A549 treated with ZK216348 at 1 μM for 4 hours (cell line): Measurements from ENCODE around the gene YBX2. TPM values are rescaled to one million over a fixed set of nuclear protein-coding genes. Genes with fewer than 3 reads are reported as not detected.

Experiments
- total RNA-seq: library from RNA; stranded (reverse); fragments of 200-300 nt; extraction: Qiagen RNA extraction; gene quantifications from 5 replicates; pipeline ENCODE4 v1.2.3, GENCODE V29; 2022; ENCODE audit warnings: low read depth

YBX2 gene
- total RNA-seq, result 0.19 to 0.84 TPM (median 0.47 TPM) in 5 replicates

DNA sequence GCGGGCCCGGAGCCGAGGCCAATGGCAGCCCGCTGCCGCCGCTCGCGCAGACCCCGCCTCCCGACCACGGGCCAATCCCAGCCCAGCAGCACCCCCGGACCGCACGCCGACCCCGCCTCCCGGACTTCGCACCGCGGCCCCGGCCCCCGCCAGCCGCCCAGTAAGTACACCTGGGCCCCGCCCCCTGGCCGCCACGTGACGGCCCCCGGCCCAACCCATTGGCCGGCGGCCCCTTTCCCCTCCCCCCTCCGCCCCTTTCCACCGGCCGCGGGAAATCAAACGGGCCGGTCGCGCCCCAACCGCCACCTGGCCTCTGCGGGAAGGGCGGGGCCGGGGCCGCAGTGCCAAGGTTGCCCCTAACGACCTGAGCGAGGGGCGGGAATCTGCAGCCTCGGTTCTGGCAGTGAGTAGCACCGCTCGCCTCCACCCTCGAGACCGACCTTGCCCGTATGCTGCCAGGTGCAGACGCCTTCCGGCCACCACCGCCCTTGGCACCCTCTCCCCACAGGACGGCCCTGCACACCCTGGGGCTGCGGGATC, at the start of gene YBX2:
YBX2 (minus strand) TSS at position 26 of the 540 bp plus-strand sequence. CDS start 139 bp downstream, outside the sequence.

DNA sequence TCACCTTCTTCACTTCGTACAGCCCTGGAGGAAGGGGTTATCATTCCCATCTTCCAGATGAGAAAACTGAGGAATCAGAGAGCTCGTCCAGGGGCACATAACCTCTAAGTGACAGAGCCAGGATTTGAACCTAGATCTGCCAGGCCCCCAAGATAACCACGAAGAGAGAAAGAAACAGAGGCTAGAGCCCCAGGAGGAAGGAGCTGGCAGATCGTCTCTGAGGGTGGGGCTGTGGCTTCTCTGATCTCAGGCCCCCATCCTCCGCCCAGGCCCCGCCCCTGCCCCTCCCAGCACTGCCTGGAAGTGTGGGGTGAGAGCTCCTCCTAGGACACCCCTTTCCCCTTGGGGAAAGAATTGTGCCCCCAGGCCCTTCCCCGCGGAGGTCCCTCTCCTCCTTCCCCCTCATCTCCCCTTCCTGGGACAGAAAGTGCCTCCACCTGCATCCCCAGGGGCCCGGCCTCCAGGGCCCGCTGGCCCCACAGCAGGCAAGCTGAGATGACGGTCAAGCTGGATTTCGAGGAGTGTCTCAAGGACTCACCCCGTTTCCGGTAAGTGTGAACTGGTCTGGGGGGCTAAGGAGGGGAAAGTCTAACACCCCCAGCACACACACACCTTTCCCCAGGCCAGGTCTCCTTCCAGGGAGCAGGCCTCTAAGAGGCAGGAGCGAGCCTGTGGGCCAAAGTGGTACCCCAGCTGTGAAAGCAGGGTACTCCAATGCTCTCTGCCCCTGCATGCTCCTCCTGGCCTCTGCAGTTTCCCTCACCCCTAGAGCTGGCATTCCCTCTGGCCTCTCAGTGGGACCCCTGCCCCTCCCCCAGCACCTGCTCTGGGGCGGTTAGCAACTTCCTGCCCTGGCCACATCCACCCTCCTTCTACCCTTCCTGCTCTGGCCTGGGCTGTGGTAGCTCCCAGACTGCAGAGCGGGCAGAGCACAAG, 42.1 kb upstream of the YBX2 start, which contains the start of gene ACAP1:
ACAP1 (plus strand) TSS at position 290 of the 936 bp plus-strand sequence; CDS start at position 496, 206 bp downstream.

DNA sequence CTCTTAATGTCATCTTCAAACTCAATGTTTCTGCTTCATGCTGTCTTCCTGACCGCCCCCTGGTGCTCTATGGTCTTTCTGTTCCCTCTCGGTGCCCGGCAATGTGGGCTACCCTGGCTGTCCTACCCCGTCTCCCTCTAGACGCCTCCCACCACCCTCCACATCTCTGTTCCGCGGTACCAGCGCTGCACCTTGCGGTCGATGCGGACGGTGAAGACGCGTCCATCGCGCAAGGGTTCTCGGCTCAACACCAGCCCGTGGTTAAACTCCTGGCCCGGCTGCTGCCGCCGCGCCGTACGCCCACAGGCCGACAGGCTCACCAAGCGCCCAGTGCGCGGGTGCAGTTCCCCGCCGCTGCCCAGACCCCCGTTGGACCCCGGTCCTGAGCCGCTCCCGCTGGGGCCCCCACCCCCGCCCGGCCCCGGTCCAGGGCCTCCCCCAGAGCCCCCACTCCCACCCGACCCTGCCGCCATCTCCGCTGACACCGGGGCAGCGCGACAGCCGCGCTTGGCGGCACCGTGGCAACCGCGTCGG, 34.5 kb upstream of the YBX2 start, which contains the start of gene NEURL4:
NEURL4 (minus strand) TSS at position 496 of the 534 bp plus-strand sequence; CDS start at position 473, 23 bp downstream.

DNA sequence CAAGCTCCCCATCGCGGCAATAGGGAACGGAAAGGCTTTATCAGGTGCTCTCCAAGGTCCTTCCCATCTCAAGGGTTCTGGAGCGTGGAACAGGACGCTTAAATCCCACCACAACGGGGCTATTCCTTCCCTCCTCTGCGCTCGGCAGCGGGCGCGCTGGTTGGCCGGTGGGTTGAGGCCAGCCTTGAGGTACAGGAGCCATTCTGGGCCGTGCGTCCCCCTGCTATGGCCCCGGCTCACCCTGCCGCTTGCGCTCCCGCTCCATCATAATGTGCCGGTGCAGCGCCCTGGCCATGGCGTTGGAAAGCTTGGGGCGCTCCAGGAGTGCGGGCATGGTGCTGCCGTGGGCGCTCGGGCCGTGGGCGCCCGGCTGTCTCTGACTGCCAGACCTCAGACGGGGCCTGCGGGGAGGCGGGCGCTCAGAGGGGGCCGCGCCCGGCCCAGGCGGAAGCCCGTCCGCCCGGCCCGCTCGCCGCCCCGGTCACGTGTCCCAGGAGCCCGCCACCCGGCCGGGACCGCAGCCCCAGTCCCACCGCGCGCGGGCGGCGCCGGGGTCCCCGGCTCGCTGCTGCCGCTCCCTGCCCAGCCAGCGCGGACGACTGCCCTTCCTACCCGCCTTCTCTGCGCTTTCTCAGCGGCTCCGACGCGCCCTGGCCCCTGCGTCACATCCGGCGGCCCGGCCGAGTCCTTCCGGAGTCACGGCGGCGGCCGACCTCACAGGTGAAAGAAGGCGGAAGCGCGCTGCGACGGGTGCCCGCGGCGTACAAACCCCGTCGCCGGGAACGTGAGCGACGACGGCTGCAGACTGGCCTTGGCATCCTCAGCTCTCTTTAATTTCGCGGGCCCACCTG, 20.5 kb upstream of the YBX2 start, which contains the start of gene GPS2:
GPS2 (minus strand) TSS at position 642 of the 851 bp plus-strand sequence; CDS start at position 334, 308 bp downstream.

DNA sequence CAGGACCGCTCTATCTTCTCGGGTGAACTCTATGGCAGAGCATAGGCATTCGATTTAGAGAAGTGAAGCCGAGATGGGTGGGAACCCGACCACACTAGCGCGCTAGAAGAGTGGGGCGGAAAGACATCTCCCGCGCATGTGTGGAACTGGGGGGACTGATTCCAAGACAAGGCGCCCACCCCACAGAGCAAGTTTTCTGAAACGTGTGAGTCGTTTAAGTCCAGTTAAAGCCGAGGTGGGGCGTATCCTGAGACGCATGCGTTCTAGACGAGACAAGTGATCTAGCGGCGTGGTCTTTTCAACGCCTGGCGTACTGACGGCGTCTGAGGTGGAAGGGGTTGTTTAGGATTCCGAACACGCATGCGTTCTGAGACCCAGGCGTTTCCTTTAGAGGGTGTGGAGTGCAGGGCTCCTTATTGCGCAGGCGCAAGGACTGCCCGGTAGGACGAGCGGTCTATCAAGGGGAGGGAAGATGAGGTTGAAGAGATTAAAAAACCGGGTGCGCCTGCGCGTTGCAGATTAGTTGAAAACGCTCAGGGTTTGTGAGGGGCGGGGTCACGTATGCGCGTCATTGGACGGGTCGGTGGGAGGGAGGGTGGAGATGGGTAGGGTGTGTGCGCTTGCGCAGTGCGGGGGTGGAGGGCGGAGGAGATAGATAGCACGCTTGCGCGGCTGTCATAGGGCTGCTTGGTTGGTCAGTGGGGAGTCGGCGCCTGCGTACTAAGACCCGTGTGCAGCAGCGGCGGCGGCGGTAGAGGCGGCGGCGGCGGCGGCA, 12.7 kb upstream of the YBX2 start, which contains the start of gene EIF5A:
EIF5A (plus strand) TSS at position 718 of the 775 bp plus-strand sequence. CDS start 2,008 bp downstream, outside the sequence.

DNA sequence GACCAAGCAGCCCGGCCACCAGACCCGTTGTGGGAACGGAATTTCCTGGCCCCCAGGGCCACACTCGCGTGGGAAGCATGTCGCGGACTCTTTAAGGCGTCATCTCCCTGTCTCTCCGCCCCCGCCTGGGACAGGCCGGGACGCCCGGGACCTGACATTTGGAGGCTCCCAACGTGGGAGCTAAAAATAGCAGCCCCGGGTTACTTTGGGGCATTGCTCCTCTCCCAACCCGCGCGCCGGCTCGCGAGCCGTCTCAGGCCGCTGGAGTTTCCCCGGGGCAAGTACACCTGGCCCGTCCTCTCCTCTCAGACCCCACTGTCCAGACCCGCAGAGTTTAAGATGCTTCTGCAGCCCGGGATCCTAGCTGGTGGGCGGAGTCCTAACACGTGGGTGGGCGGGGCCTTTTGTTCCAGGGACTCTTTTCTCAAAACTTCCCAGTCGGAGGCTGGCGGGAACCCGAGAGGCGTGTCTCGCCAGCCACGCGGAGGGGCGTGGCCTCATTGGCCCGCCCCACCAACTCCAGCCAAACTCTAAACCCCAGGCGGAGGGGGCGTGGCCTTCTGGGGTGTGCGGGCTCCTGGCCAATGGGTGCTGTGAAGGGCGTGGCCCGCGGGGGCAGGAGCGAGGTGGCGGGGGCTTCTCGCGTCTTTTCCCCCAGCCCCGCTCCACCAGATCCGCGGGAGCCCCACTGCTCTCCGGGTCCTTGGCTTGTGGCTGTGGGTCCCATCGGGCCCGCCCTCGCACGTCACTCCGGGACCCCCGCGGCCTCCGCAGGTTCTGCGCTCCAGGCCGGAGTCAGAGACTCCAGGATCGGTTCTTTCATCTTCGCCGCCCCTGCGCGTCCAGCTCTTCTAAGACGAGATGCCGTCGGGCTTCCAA, 13.1 kb downstream of the YBX2 start, which contains the start of gene SLC2A4:
SLC2A4 (plus strand) TSS at position 645 of the 879 bp plus-strand sequence; CDS start at position 862, 217 bp downstream.

DNA sequence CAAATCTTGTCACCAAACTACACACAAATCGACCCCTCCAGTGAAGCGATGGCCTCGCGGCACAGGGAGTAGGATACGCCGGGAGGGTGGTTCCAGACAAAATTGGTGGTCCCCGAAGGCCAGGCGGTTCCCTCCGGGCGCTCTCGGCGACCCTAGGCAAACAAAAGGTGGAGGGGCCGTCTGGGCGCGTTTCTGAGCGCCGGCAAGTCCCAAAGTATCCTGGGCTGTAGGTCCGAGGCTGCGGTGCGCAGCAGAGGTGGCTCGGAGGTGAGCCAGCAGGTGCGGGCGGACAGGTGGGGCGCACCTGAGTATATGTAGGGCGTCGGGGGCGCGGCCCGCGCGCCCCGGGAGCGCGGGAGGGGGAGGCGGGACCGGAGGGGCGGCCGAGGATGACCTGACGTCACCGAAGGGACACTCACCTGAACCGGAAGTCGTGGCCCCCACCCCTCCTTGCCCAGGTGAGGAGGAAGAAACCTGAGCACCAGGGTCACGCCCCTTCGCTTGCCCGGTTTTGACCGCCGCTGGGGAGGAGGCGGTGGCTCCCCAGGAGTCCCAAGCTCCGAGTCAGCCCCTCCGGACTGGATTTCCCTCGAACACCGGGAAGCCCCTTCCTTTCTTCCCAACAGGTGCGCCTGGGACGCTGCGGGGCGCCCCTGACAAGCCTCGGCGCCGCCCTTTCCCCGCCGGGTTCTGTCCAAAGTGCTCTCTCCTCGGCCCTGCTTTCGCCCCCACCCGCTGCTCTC, 32.1 kb downstream of the YBX2 start, which contains the start of gene CLDN7:
CLDN7 (minus strand) TSS at position 287 of the 743 bp plus-strand sequence. CDS start 435 bp downstream, outside the sequence.

DNA sequence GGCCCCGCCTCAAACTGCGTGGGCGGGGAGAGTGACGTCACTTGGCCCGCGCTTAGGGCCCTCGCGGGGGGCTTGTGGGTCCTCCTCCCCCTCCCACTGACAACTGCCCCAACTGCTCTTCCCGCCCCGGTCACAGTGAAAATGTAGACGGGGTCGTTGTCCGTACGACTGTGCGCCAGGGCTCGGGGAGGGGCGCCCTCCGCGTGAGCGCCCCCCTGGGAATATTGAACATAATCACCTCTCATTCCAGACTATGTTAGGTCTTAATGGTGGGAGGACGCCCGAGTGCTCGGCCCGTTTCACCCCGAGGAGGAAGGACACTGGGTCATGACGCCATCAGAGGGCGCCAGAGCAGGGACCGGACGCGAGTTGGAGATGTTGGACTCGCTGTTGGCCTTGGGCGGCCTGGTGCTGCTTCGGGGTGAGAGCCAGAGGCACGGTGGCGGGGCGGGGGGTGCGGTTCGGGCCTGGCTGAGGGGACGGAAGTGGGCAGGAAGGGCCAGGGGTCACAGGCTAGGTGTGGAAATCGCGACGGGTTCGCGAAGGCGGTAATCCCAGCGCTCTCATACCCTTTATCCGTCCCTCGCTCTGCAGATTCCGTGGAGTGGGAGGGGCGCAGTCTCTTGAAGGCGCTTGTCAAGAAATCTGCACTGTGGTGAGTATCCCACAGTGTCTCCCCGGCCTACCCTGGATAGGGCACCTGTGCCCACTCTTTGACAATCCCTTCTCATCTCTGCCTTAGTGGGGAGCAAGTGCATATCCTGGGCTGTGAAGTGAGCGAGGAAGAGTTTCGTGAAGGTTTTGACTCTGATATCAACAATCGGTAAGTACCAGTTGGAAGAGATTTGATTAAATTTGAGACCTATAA, 42.0 kb downstream of the YBX2 start, which contains the start of gene ELP5:
ELP5 (plus strand) TSS at position 40 of the 868 bp plus-strand sequence; CDS start at position 376, 336 bp downstream.

DNA sequence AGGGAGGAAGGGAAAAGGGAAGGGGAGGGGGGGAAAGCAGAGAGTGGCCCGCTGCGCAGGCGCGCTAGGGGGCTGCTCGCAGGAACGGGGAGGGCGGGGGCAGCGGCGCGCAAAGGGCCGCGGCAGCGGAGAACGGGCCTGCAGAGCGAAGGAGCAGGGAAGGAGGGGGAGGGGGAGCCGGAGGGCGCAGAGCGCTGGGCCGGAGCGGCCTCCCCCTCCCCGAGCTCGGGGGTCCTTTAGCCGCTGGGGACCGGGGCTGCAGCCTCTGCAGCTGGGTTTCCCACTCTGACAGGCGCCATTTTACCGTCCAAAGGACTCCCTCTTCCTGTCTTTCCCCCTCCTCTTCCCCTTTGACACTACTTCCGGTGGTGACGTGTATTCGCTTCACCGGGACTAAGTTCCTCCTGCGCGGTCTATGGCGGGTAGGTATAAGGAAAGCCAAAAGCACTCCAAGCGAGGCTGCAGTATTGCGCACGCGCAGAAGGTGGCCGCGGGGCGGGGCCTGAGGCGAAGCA, 42.7 kb downstream of the YBX2 start, which contains the start of gene CTDNEP1:
CTDNEP1 (minus strand) TSS at position 74 of the 515 bp plus-strand sequence. CDS start 438 bp downstream, outside the sequence.

DNA sequence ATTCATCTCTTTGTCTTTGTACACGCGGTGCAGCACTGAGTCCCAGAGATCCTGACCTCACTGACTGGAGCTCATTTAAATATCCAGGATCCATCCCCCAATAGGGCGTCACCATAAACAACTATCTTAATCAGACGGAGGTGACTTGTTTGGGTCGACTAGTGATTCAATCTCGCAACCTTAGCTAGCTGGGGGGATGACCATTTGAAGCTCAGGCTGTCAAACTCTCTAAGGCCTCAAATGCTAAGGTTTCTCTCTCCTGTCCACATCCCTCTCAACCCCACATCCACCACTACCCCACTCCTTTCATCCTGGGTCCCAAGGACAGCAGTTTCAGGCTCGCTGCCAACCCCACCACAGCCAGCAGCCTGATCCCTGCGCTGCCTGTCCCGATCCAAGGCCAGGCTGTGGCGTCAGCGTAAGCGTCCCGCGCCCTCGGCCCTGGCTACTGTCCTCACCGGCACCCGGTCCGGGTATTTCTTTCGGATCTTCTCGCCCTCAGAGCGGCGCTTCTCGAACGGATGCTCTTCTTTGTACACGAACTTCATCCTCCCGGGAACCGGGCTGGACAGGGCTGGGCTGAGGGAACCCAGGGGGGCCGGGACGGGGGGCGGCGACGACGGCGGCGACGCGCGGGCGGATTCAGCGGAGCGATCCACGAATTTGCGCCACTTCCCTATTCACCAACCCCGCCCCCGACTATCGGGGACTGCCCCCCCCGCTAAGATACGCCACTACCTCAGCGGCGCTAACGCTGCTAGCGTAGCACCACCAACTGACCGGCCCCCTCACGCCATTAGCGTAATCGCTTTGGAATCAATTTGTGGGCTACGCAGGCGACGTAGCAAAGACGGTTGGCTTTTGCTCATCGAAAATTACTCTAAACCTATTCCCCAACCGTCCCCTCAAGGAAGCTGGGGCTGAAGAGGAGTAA, 52.4 kb downstream of the YBX2 start, which contains the start of gene GABARAP:
GABARAP (minus strand) TSS at position 667 of the 934 bp plus-strand sequence; CDS start at position 548, 119 bp downstream.

DNA sequence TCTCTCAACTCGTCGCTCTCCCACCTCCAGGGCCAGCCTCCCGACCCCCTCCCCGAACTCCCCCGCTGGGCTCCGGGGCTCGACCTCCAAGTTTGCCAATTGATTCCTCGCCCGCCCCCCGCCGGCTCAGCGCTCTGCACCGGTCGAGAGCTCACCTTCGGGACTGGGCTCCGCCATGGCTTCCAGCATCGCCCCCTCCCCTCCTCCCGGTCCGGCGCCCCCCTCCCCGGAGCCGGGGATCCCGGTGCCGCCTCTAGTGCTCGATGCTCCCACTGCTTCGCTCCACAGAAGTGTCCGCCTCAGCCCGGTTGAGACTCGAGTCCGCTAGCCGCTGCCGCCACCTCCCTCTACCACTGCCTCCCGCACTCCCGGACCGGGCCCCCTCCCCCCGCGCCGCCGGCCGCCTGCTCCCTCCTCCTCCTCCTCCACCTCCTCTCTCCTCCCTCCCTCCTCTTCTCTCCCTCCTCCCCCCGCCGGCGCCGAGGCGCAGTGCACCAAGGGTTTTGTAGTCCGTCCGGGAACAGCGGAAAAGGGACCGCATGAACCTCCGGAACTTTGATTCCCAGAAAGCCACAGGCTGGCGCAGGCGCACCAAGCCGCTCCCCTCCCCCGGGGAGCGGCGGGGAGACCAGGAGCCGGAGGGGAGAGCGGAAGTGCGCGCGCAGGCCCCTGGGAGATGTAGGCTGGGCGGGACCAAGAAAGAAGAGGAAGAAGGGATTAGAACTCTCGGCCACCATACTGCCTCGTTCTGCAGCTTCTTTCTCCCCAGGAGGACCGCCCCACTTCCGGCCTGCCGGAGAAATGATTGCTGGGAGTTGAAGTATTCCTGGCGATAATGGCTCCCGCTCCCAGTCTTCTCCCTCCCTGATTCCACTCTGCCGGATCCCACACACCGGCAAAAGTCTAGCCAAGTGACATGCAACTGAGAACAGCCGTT, 55.1 kb downstream of the YBX2 start, which contains the start of gene PHF23:
PHF23 (minus strand) TSS at position 367 of the 937 bp plus-strand sequence; CDS start at position 189, 178 bp downstream.

